NCI-H1417 treated with DMSO at 0.1 percent for 48 hours (cell line): ENCODE data around the gene EIF6.
"Not testable (repeated sequence)": the region's sequence is repeated elsewhere in the genome, so short reads cannot be mapped to it uniquely, and the experiment has no call there.

Experiments
- DNase-seq: peaks from one replicate; lab custom pipeline; 2025; lab: John Stamatoyannopoulos, UW

The EIF6 gene

DNA sequence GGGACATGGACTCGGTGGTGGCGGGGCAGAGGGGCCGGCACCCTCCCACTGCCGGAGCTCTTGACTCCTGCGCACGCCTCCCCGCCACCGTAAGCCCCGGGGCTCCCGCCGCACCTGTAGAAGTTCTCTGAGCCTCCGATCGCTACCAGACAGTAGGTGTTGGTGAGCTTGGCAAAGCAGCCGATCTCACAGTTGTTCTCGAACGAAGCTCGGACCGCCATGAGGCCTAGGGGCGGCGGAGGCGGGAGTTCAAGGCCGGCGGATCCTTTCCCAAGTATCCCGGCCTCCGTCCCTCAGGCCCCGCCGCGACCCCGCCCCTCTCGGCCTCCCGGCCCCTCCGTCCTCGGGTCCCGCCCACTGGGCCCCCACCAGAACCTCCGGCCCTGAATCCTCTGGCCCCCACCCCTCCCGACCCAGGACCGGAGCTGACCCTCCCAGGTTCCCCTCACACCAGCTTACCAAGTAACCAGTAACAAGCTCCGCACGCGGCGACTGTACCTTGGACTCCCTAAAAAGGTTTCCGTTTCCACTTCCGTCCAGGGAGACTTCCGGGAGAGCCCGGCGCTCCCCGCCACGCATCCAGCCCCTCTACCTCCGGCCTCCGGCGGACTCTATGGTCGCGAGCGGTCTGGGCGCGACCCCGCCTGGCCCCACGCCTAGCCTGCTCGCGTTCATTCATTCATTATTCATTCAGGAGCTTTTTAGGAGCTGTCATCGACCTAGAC is at the start of gene EIF6:
Gene EIF6 (minus strand): TSS at position 506 of the 725 bp plus-strand sequence. CDS start 285 bp downstream, at position 221.
- DNase-seq = peak; percentile 34

DNA sequence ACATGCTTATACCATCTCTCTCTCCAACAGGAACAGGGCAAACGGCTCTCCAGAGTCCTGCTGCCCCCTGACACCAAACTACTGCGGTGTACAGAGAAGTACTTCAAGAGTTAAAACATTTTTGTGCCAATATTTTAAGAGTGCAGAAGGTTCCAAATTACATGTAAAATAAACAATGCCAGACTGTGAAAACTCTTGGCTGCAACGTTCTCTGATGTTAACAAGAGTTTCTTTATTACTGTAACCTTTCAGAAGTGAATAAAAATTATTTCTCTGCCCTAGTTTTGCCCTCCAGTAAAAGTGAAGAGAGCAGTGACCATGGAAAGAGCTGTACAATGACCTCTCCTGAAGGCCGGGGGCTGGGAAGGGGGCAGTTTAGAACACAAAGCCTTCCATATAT is 49.0 kb upstream of the EIF6 start:
- DNase-seq = no peak

DNA sequence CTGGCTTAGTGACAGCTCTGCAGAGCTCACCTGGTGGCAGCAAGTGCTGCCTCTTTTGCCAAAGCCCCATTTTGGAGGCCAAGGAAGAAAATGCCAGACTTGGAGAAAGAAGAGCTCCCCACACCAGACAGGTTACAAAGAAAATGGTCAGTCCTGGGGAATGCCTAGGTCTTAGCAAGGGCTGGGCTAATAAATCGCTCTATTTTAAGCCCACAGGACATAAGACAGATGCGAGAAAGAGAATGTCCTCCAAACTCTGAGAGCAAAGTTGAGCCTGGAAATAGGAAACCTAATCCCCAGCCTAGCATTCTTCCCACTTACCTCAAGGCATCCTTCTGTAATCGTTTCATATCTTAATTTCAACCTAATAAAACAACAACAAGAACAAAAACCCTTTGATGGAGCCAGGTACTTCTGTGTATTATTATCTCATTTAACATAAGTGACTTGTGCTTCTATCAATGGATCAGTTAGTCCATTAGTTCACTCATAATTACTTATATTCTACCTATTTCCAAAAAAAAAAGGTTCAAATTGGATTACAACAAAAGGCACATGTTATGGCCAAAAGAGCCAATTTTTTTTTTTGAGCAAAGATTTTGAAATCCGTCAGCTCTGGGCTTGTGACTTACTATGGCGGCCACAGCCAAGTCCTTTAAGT is 48.1 kb upstream of the EIF6 start:
- DNase-seq = no peak

DNA sequence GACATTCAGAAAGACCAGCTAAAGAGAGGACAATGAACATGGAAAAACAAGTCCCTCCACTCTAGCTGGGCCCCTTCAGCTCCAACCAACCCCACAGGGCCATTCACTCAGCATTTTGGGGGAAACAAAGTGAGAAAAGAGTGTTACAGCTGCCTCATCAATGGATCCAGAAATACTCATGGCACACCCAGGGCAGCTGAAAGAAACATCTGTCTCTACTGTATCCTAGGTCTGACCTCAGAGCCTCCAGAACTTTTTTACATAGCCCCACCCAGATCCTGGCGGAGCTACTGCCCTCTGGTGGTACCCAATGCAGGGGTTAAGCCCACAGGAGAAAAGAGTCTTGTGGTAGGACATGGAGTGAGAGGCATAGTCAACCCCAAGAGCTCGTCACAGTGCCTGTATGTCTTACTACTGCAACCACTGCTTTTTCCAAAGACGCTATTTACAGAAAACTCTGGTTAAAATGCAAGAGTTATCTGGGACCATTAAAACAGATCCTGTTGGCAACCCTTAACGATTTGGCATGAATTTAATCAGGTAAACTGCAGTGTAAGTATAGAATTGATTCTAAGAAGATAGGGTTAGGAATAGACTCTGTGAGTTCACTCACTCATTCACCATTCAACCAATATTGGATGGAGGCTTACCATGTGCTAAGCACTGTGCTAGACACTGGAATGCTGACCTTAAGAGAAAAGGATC is 45.0 kb upstream of the EIF6 start:
- no peak for DNase-seq

DNA sequence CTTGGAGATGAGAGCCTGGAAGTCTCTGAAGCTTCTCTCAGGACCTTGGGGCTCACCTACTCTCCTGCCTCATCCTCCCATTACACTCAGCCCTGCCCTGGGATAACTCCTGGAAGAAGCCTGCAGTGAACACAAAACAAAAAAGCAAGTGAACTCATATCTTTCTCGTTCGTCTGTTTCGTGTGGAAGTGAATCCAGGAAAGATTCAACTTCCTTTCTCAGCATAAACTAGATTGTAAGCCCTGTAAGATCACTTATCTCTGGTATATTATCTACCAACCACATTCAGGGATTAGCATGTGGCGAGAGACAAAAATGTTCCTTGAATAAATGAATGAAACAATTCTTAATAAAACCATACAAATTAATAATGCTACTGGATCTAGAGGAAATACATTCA is 44.1 kb upstream of the EIF6 start:
- no peak for DNase-seq

DNA sequence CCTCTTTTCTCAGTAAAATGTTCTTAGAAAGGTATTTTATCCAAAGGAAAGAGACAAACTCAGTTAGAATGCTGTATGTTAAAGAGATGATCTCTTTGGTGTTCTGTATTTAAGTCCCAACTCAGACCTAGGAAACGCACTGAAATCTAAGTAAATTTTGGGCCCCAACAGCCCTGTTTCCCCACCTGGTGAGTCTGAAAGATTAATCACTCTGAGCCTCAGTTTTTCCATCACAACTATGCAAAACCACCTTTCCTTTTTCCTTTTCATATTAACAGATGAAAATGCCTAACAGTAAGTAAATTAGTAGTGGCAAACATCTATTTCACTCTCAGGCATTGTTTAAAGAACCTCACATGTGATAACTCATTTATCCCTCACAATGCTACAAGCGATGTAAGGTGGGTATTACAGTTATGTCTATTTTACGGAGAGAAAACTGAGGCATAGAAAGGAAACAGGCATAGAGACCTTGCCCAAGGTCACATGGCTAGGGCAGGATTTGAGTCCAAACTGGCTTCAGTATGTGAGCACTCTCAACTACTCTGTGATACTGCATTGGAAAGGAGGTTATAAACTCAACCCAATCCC is 43.6 kb upstream of the EIF6 start:
- no peak for DNase-seq

DNA sequence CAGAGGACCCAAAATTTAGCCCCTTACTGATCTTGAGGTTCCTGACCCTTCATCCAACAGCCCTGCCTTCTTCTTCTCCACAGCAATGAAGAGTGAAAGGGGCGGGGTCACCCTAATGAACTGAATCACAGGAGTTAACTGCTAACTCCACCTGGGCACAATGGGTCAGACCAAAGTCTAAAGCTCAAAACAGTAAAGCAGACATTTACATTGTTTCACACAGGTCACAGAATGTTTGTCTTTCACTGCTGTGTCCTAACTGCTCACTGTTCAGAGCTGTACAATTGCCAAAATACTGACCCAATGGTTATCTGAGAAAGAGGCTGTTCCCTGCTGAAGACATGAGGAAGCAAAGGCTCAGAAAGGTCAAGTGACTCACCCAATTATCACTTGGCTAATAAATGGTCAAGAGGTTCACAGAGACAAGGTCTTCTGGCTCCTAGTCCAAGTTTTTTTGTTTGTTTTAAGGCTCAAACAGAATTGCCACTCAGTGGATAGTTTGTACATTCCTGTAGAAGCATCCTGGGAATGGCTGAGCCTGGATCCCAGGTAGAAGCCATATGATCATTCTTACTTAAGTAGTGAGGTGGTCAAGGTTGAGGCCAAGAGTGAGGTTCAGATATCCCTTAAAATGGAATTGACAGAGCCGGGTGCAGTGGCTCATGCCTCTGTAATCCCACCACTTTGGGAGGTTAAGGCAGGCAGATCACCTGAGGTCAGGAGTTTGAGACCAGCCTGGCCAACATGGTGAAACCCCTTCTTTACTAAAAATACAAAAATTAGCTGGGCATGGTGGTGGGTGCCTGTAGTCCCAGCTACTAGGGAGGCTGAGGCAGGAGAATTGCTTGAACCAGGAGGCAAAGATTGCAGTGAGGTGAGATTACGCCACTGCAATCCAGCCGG is 42.8 kb upstream of the EIF6 start:
- no peak for DNase-seq

DNA sequence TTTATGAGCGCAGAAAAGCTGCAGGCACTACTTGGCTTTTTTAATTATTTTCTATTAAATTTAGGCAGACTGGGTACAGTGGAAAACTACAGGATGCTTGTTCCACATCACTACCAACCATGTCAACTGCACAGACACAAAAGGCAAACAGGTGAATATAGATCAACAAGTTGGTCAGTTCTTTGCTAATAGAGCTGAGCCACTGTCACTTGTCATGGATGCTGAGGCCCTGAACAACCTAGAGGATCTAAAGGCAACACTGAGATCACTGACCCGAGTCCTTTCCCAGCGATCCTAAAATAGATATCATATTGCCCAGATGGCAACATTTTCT is 42.1 kb upstream of the EIF6 start:
- DNase-seq = no peak

DNA sequence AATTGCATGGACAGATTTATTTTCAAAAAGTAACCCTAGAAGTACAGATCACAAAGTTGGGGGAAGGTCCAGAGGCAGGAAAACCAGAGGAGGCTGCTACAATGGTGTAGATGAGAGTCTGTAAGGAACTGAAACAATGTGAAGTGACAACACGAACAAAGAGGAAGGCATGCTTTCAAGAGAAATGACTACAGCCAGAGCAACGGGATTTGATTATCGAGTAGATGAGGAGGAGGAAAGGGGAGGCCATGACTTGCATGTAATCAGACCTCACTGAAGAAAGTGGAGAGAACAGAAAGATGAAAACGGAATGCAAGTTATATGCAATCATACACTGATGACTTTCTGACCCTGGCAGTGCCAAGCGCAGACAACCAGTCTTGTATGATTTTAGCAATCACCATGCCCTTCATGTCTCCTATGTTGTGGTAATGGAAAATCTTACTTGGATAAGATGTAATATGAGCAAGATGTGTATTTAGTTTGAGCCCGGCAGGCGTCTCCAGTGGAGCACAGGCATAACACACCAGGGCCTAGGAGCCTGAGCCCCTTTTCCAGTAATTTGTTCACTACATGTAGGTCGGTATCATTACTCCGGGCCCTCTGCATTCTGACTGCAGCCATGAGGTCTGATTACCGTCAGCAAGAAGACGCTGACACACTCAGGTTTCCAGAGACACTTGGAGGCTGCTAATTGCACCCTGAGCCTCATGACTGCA is 41.6 kb upstream of the EIF6 start:
- no peak for DNase-seq

DNA sequence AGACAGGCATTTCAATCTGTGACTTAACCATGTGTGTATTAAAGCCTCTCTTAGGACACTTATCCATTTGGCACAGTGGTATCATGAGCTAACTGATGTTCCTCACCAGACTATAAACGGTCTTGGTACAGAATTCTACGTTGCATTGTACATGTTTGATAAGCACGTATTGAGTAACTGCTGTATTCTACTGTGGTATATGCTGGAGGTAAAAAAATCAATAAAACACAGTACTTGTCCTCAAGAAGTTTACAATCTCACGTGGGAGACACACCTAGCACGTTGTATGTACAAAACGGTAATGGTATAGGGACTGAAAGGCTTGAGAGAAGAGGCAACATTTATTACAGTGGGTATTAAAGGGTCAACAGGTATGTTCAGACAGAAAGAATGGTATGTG is 40.8 kb upstream of the EIF6 start:
- DNase-seq = no peak

DNA sequence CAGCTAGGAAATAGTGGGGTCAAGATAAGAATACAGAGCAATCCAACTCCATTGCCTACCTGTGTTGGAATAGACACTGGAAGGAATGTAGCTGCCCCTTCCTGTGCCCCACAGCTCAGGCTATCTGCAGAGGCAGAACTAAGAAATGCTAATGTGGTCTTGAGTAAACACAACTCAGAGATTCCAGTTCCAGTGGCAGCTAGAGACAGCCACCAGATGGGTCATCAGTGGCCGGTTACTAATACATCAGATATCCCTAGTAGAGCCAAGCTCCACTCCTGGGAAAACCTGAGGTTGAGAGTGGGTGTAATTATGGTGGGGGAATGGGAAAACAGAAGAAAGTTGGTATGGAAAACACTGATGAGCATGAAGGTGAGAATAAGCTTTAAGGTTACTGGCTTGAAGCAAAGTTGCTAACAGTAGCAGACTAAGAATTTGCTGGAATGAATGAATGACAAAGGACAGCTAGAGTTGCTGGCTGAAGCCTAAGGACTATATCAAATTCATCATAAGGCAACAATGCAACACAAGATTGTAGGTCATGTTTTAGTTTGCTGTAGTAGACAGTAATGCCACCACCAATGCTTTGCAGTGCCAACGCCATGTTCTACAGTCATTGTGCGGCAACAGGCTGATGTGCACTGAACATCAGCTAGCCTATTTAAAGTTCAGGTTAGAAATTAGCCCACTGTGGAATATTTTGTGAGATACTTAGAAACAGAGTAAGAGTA is 36.0 kb upstream of the EIF6 start:
- no peak for DNase-seq

DNA sequence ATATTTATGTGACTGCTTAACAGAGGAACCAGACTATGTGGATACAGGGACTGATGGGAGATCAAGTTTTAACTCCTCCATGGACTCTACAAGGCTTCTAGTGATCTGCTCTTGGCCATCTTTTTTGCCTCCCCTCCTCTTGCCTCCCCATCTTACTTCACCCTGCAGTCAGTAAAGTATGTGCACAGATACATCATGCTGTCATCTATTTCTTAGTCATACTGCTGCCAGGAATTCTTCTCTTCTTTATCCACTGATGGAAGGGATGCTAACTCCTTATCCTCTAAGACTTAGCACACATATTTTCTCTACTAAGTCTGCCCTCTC is 35.3 kb upstream of the EIF6 start:
- no peak for DNase-seq

DNA sequence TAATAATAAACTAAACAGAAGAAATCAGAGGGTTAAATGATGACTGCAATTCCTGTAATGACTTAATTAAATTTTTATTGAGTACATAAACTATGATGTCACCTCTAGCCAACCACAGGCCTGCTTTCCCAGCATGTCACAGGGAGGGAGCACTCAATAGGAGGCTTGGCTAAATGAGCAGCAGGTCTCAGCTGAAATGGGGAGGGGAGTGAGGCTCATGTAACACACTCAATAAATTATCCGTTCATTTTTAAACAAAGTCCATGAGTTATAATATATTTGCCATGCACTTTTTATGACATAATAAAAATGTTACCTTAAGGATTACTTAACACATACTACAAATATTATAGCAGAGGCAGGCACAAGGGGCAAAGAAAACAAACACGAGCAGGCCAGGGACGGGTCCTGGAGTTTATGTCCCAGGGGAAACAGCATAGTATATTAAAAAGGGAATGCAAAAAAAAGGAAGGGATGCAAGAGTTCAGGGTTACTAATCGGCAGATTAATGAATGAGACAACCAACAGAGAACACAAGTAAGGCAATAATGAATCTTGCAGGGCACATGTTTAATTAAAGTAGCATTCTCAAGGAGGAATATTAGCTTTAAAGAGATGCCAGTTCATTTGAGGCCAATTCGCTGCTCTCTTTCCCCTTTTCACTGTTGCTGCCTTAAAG is 34.8 kb upstream of the EIF6 start:
- DNase-seq = no peak

DNA sequence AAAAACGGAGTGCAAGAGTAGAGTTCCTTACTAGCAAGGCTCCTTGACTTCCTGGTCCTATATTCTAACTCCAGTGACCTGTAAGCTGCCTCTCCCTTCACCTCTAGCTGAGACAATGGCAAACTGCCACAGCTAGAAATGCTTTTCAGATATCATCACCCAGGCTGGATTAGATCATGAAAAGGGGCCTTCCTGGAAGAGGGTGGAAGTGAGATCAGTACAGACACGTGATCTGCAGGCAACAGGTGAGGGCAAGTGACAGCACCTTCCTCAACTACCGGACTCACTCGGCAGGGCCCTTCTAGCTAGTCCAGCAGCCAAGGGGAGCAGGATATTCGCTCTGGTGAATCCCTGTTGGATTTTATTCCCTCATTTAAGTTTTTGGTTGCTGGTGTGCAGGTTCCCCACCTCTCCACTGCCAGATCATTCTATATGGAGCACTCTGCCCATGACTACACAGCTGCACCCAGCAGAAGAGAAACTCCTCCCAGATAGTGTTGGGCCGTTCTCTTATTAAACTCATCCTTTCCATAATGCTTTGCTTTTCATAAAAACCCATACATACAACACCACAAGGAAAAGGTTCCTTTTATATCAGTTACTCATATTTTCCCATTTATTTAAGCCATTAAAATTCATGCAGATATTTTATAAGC is 34.1 kb upstream of the EIF6 start:
- no peak for DNase-seq

DNA sequence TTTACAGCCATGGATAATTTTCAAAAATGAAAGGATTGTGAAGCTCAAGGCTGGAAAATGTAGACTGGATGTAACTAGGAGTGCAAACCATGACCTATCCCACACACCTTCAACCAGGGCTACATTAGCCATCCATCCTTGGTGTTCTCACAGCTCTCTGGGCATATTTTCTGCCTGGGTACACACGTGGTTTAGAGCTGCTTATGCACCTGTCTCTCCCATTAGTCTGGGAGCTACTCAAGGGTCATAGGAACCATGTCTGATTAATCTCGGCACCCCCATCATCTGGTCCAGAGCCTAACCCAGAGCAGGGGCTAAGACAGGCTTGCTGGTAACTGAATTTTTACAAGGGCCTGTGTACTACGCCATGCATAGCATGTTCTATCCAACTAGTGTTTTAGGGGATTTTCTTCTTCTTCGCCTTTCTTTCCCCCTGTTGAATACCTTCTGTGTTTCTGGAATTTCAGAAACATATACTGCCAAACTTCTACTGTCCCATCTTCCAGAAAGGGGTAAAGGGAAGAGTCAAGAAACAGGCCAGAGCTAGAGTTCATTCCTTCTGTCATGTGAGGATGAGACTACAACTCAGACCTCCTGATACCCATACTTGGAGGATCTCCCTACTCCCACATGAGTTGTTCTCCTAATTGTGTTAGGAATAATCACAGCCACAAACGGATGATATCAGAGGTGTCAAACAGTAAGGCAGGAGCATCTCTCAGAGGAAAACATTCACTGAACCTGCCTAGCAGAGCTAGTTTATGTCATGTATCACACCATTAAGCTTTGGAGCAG is 33.0 kb upstream of the EIF6 start:
- DNase-seq = no peak

DNA sequence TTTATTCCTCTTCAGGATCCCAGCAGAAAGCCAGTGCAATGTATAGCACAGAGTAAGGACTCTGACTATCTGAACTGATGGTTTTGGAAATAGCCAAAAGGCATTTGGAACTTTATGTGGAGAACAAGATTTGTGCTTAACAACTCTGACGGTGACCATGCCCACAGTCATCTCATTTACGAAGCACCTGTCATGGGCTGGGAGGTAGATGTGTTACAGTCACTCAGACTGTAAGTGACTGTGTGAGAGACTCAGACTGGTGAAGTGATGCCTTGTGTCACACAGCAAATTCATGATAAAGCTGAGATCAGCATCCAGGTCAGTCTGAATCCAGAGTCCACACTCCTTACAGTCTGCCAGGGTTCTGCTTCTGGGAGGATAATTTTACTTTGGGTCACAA is 31.5 kb upstream of the EIF6 start:
- DNase-seq = no peak

DNA sequence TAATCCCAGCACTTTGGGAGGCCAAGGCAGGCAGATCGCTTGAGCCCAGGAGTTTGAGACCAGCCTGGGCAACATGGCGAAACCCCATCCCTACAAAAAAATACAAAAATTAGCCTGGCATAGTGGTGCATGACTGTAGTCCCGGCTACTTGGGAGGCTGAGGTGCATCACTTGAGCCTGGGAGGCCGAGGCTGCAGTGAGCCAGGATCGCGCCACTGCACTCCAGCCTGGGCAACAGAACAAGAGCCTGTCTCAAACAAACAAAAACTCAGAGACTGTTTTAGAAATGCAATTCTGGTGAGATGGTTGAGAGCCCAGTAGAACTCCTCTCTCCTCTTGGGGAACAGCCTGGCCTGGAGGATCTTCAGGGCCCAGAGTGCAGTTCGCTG is 31.1 kb upstream of the EIF6 start:
- DNase-seq = not testable (repeated sequence)

DNA sequence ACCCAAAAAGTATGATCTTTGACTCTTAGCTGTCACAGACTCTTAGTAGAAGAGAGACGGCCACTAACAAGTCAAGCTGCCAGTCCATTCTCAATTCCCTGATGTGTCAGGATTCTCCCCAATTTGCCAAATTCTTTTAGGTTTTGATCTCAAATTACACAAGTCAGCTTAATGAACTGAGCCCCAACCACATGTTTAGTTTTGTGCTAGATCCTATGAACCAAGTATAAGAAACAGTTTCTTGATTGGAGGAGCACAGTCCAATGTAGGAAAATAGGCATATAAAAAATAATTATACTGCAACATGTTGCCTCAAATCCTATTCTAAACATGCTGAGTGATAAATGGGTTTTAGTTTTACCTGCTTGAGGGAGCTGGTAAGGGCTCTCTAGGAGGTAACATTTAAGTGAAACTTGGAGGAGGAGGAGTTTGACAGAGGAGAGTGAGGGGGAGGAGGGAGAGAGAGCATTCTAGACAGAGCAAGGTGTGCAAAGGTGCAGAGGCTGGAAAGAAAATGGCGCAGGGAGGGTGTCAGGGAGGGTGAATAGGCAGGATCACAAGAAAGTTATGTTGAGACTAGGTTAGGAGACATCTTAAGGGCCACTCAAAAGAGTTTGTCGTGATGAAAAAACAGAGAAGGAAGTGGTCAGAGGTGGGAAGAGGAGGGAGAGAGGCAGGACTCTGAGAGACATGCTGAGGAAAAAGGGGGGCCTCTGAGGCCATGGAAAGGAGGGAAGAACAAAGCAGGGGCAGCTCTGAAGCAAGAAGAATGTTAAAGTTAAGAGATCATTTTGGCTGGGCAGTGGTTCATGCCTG is 30.5 kb upstream of the EIF6 start:
- no peak for DNase-seq
